Stimulated activated CD4-positive, alpha-beta T cell treated with anti-CD3 and anti-CD28 coated beads, Interleukin-1b, Interleukin-23, amount 100 ng/mL, for 24 hours (primary cell): Measurements from ENCODE around the gene RAP1B.

Experiments used
- DNase-seq, 4 experiments: peaks; one replicate each; pipeline ENCODE4 v3.0.0-alpha.2; 2020; ENCODE audit warnings: low read depth in 4 of 4, low spot score in 1 of 4

RAP1B gene

DNA sequence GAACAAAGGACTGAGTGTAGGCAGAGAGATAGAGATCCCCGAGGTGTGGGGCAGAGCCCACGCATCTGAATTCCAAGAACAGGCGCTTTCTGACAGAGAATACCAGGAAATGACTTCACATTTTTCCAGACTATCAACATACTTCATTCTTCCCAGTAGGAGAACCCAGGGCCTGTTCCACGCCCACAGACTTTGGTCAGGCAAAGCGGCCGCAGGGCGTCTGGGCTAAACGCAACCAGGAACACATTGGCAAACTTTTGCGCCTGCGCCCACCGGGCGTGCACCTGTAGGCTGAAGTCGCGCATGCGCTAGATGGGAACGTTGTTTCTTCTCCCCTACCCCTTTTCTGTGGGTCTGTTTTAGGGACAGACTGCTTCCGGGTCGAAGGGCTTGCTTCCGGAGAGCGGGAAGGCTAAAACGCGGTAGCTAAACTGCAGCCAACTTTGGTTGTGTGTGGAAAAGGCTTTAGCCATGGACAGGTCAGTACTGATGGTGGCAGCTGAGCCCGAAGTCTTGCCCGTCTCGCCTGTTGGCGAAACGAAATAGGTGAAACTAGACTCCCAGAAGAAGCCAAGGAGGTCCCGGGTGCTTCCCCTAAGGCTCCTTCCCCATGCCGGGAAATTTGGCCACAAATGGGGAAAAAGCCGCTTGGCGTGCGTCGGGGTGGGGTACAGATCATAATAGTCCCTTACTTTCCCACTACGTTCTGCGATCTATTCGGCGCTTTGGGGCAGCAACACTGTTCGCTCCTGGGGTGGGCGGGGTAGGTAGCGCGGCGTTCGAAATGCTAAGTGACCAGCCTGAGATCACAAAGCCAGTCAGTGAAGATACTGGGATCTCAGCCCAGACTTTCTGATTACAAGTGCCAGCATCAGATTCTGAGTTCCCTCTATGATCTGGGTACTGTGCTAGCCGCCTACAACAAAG lies 76.2 kb downstream of the RAP1B start, which contains the start of gene NUP107:
Gene NUP107 (plus strand): TSS at position 384 of the 927 bp plus-strand sequence. CDS start 88 bp downstream, at position 472.
- DNase-seq = peak; percentile 91 to 98 (median 96)

DNA sequence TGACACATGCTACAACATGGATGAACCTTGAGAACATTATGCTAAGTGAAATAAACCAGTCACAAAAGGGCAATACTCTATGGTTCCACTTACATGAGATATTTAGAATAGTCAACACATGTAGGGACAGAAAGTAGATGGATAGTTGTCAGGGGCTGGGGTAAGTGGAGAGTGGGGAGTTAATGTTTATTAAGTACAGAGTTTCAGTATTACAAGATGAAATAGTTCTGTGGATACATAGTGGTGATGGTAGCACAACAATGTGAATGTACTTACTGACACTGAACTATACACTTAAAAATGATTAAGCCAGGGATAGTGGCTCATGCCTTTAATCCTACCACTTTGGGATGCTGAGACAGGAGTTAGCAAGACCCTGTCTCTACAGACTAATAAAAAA lies 84.8 kb downstream of the RAP1B start:
- DNase-seq = no peak

DNA sequence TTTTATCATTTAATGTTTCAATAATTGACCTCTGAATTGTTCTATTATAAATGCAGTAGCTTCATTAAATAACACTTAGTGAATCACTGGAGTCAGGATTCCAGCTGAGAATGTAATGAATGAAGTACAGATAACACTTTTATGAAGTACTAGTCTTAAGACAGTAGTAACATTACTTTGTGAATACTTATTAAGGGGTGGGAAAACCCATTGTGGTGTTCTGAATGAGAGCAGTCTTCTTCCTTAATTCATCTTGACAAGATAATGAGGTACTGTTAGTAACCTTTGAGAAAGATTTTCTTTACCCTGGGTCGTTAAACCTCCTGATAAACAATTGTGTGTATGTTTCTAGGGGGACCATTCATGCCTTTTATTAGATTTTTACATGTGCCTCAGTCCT lies 88.8 kb downstream of the RAP1B start:
- DNase-seq = no peak
